C4-2B (cell line): Measurements from ENCODE around the gene CYB5RL.
"Not testable (repeated sequence)": the region's sequence is repeated elsewhere in the genome, so short reads cannot be mapped to it uniquely, and the experiment has no call there.

Experiments used
- H3K27ac ChIP-seq: fragments of 450-650 bp; 2 replicates; pipeline ENCODE4 v1.5.1; 2017
- ZFX ChIP-seq: fragments of 450-650 bp; IDR thresholded peaks from 2 replicates; pipeline ENCODE4 v1.6.1; 2017
- TF ChIP-seq, protein P1 (sequence below): fragments of 450-650 bp; conservative IDR thresholded peaks from 2 replicates; pipeline ENCODE4 v1.5.1; 2017; ENCODE audit warnings: mild to moderate bottlenecking

The CYB5RL gene

DNA sequence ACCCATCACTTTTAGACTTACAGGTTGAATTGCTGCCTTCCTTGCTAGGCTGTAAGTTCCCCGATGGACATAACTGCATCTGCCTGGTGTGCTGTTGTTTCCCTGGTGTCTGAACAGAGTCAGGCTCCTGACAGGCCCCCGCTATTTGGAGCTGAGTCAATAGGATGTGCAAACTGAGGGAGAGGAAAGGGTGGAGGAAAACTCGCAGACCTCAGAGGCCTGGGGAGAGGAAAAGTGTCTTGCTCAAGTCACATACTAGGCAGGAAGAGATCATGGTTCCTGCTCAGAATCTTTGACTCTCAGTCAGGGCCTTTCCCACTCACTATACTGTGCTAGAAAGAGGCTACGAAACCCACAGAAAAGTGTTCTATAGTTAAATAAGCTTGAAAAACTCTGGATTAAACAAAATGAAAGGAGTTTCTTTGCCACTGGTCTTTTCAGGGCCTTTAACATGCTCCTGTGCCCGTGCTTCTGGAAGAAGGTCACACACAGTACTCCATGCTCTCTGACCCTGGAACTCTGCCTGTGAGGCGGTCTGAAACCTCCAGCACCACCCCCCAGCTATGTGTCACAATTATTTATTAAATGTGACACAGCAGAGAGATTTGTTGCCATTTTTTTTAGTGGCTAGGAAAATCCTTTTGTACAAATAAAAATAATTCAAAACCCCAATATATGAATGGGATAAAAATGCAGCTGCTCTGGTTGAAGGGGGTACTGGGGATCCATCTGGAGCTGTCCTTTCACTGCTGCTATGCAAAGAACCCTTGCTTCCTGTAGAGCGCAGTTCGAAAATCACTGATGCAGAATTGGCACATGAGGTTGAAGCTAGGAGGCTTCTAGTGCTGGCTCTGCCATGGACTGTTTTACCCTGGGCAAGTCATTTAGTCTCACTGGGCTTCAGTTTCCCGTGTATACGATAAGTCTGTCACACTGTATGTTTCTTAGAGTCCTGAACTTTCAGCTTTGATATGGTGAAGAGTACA, 26.9 kb downstream of the CYB5RL start:
- TF ChIP-seq, protein P1, sequence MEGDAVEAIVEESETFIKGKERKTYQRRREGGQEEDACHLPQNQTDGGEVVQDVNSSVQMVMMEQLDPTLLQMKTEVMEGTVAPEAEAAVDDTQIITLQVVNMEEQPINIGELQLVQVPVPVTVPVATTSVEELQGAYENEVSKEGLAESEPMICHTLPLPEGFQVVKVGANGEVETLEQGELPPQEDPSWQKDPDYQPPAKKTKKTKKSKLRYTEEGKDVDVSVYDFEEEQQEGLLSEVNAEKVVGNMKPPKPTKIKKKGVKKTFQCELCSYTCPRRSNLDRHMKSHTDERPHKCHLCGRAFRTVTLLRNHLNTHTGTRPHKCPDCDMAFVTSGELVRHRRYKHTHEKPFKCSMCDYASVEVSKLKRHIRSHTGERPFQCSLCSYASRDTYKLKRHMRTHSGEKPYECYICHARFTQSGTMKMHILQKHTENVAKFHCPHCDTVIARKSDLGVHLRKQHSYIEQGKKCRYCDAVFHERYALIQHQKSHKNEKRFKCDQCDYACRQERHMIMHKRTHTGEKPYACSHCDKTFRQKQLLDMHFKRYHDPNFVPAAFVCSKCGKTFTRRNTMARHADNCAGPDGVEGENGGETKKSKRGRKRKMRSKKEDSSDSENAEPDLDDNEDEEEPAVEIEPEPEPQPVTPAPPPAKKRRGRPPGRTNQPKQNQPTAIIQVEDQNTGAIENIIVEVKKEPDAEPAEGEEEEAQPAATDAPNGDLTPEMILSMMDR: no peak
- TF ChIP-seq ZFX: no peak

DNA sequence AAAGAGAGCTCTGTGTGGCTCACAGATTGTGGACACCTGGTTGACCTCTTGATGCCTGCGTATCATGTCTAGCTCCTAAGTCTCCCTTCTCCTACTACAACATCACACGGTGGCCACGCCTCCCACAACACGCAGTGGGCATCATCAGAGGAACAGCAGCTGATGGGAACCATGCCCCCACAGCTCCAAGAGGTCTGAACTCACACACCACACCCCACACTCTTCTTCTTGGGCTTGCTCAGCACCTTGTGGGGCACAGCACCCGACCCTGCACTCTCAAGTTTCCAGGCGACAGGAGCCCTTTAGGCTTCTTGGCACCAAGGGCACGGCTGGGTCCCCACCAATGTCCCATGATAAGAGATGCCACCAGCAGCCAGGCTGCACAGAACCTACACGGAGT, 28.2 kb downstream of the CYB5RL start:
- TF ChIP-seq, protein P1: no peak
- TF ChIP-seq ZFX: no peak

More for the DNA sequence above, 26.9 kb downstream of the CYB5RL start:
- H3K27ac ChIP-seq: no peak overlapping the region

DNA sequence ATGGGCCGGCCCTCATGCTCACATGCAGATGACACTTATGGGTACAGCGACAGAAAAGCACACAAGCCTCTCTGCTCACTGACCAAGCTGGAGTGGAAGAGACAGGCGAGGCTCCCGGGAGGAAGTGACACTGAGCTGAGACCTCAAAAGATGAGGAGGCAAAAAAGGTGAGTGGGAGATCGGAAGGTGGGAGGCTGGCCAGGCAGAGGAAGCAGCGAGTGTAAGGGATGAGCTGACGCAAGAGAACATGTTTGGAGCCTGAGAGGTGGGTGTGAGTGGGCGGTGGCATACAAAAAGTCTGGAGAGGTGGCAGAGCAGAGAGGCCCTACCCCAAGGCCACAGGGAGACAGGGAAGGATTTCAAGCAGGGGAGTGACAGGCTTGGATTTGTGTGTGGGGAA, 28.8 kb downstream of the CYB5RL start:
- H3K27ac ChIP-seq: no peak overlapping the region
- TF ChIP-seq ZFX: no peak
- TF ChIP-seq, protein P1: no peak

More for the DNA sequence above, 28.2 kb downstream of the CYB5RL start:
- no peak overlapping the region for H3K27ac ChIP-seq

DNA sequence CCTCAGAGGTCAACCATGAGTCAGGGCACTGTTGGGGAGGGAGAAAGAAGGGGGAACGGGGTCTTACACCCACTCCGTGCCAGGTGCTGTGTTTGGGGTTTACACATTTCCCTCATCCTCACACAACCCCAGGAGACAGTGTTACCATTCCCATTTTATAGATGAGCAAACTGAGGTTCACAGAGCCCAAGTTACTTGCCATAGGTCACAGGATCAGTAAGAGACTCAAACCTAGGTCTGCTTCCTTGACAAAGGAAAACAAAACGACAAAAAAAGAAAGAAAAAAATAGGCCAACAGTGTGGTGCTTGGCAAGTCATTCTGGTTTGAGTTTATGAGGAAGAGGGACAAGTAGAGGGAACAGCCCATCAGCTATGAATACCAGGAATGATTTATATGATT, 30.8 kb downstream of the CYB5RL start:
- TF ChIP-seq, protein P1: no peak
- TF ChIP-seq ZFX: no peak
- H3K27ac ChIP-seq: no peak overlapping the region

DNA sequence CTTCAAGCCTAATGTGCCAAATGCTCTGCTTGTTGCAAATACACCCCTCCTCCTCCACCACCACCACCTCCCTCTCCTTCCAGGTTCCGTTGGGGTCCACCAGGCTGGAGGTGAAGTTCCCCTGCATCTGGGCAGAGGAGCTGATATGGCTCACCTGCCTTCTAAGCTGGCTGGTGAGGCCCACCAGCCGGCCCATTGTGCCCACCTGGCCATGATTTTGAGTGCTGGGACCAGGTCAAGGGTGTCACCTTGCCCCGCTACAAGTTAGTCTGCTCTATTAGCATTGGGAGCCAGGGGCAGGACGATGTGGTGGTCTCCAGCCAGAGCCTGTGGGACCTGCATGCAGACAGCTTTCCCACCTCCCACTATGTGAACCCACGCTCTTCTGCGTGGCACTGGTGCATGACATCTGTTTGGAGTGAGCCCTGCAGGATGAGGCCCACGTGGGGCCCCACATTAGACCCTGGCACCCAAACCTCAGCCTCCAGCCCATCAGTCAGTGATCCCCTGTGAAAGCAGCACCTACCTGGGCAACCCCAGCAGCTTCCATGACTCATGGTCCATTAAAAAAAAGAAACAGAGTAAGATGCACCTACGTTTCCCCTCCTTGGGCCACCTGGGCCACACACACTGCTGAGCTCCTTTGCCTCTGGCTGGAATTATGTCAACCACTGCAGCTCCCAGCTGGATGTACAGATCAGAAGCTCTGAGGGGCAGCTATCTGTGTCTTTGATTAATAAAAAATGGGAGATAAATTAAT, 31.4 kb downstream of the CYB5RL start:
- H3K27ac ChIP-seq: no peak overlapping the region
- no peak for TF ChIP-seq ZFX
- TF ChIP-seq, protein P1: no peak

DNA sequence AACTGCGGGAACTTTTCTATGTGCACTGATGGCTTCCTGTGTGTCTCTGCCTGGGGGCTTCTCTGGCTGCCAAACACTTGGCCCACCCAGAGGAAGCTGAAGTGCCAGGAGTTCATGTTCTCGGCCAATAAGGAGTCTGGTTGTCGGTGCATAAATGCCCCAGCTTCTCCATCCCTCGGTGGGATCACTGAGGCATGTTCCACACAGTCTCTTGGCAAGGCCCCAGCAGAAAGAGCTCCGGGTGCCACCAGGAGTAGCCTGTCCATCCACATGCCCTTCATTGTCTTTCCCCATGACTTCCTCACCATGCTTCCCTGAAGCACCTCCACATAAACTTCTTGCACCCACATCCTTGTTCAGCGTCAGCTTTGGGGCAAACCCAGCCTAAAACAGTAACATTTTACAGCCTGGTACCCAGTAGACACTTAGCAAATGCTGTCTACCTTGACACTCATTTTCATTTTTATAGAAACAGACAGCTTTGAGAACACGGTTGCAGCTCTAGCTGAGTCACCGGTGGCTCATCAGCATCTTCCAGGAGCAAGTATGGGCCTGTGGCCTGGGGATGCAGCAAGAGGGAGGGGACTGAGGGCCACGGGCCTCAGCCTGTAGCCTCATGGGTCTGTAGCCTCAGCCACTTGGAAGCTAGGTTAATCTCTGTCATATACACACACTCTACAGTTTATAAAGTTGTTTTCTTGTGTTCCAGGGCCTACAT, 32.2 kb downstream of the CYB5RL start:
- H3K27ac ChIP-seq: no peak overlapping the region
- TF ChIP-seq, protein P1: no peak
- TF ChIP-seq ZFX: no peak

DNA sequence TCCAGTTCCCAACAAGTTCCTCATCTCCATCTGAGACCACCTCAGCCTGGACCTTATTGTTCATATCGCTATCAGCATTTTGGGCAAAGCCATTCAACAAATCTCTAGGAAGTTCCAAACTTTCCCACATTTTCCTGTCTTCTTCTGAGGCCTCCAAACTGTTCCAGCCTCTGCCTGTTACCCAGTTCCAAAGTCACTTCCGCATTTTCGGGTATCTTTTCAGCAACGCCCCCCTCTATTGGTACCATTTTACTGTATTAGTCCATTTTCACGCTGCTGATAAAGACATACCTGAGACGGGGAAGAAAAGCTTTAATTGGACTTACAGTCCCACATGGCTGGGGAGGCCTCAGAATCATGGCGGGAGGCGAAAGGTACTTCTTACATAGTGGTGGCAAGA, 33.5 kb downstream of the CYB5RL start:
- not testable (repeated sequence) for H3K27ac ChIP-seq
